ENCODE measurements around the gene IER5. TPM values are rescaled to one million over a fixed set of nuclear protein-coding genes. Genes with fewer than 3 reads are reported as not detected.
"Not testable (repeated sequence)": the region's sequence is repeated elsewhere in the genome, so short reads cannot be mapped to it uniquely, and the experiment has no call there.

IER5 gene
- total RNA-seq, 1 donor from 2014 or later = 32.0 TPM

GRCh38 chr1:181114574-181115367, 26.3 kb downstream of the IER5 start:
- peaks cover 47% of the 10 kb centered on the region for H3K4me1 ChIP-seq
- no peaks in the 10 kb centered on the region for H3K36me3 ChIP-seq
- H3K27me3 ChIP-seq = no peaks in the 10 kb centered on the region
- no peak for DNase-seq
- no peak overlapping the region for H3K4me3 ChIP-seq
- H3K9me3 ChIP-seq = no peaks in the 10 kb centered on the region
- no peak overlapping the region for H3K27ac ChIP-seq
- intact Hi-C loops (cut with DNase I) = no loop called here
- TF ChIP-seq CTCF (IDR thresholded peaks at IDR 0.05) = no peak
- no peak for ATAC-seq

- Histone ChIP-seq H3K27me3 (no peaks in the 10 kb centered on the region), H3K4me3 (no peak overlapping the region), H3K4me1 (peaks cover 47% of the 10 kb centered on the region), H3K36me3 (no peaks in the 10 kb centered on the region), H3K9me3 (no peaks in the 10 kb centered on the region), H3K27ac (no peak overlapping the region)
- TF ChIP-seq CTCF (IDR thresholded peaks at IDR 0.05) = no peak
- DNase-seq (no peak), ATAC-seq (no peak)
- intact Hi-C loops (cut with DNase I) = no loop called here
Observed at GRCh38 chr1:181115368-181115684, 26.8 kb downstream of the IER5 start.

DNA sequence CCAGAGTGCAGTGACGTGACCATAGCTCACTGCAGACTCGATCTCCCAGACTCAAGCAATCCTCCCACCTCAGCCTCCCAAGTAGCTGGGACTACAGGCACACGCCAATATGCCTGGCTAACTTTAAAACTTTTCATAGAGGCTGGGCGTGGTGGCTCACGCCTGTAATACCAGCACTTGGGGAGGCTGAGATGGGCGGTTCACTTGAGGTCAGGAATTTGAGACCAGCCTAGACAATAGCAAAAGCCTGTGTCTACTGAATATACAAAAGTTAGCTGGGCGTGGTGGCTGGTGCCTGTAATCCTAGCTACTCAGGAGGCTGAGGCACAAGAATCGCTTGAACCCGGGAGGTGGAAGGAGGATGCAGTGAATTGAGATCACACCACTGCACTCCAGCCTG, 27.5 kb downstream of the IER5 start:
- H3K9me3 ChIP-seq; H3K36me3 ChIP-seq; ATAC-seq; H3K27ac ChIP-seq; H3K27me3 ChIP-seq; intact Hi-C loops (cut with DNase I); DNase-seq; H3K4me3 ChIP-seq: not testable (repeated sequence)
- peaks cover 47% of the 10 kb centered on the region for H3K4me1 ChIP-seq

- TF ChIP-seq CTCF (IDR thresholded peaks at IDR 0.05) = no peak
- H3K36me3 ChIP-seq = no peaks in the 10 kb centered on the region
- no peaks in the 10 kb centered on the region for H3K27me3 ChIP-seq
- intact Hi-C loops (cut with DNase I) = no loop called here
- DNase-seq (no peak), ATAC-seq (no peak)
- H3K27ac ChIP-seq = peak overlapping the region; percentile 72
- no peak overlapping the region for H3K4me3 ChIP-seq
- H3K9me3 ChIP-seq = no peaks in the 10 kb centered on the region
- H3K4me1 ChIP-seq = peaks cover 44% of the 10 kb centered on the region
Observed at GRCh38 chr1:181116819-181117390, 28.4 kb downstream of the IER5 start.

- TF ChIP-seq CTCF (IDR thresholded peaks at IDR 0.05) = no peak
- intact Hi-C loops (cut with DNase I) = no loop called here
- H3K36me3 ChIP-seq = no peaks in the 10 kb centered on the region
- ATAC-seq (peak; percentile 92), DNase-seq (peak; percentile 85)
- H3K4me3 ChIP-seq = no peak overlapping the region
- H3K27me3 ChIP-seq = no peaks in the 10 kb centered on the region
- peaks cover 35% of the 10 kb centered on the region for H3K4me1 ChIP-seq
- peak overlapping the region; percentile 72 for H3K27ac ChIP-seq
- H3K9me3 ChIP-seq = no peaks in the 10 kb centered on the region
Observed at GRCh38 chr1:181117648-181118449, 29.3 kb downstream of the IER5 start.
